Prostate gland (tissue), 1 donor: Measurements from ENCODE around the gene COL9A3.

Experiments used
- POLR2A ChIP-seq: fragments of 450-650 bp; IDR thresholded peaks from one replicate; pipeline ENCODE4 v1.6.1; 2016; ENCODE audit warnings: antibody characterized with exemption, mild to moderate bottlenecking
- POLR2AphosphoS5 ChIP-seq: sonication (generic); formaldehyde crosslinking; IDR thresholded peaks from one replicate; pipeline ENCODE4 v1.6.1; 2017; ENCODE audit warnings: antibody characterized with exemption

GRCh38 chr20:62782893-62783278, 34.0 kb upstream of the COL9A3 start:
- no peak for TF ChIP-seq POLR2A
- TF ChIP-seq POLR2AphosphoS5: no peak
